ENCODE data around the gene MST1. TPM values are rescaled to one million over a fixed set of nuclear protein-coding genes. Genes with fewer than 3 reads are reported as not detected.

MST1 gene
- total and polyA plus RNA-seq, 8 donors: 17.2 to 150 (median 24.7) TPM

DNA sequence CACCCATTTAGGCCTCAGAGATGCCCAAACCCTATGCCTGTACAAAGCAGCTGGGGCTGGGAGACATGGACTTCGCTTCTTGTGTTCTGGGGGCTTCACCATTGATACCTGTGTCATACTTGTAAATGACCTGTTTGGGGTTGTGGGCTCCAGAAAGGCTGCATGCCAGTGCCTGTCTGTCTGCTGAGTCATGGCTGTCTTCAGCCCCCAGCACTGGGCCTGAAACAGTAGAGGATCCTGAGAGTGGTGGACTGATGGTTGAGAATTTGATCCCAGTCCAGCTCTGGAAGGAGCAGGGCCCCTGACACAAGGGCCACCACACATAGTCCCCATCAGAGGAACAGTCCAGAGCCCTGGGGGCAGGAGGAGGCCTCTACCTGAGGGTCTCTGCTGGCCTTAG is 39.7 kb downstream of the MST1 start:
- no peak for TF ChIP-seq CTCF (IDR thresholded peaks at IDR 0.05)
- ATAC-seq (no peak), DNase-seq (no peak), FAIRE-seq (no peak)
- H3K4me3 ChIP-seq: no peak overlapping the region
- 97 to 100% methylated on average over 1 of the region's 1 CpG for WGBS, 2 donors
- no peaks in the 10 kb centered on the region for H3K27me3 ChIP-seq
- H3K4me1 ChIP-seq: peaks cover 7 to 13% (median 9%) of the 10 kb centered on the region in 3 donors
- no peaks in the 10 kb centered on the region for H3K36me3 ChIP-seq
- no peaks in the 10 kb centered on the region for H3K9me3 ChIP-seq
- intact Hi-C loops (cut with DNase I): no loop called here
- no peak overlapping the region for H3K27ac ChIP-seq

- no peak overlapping the region for H3K4me3 ChIP-seq
- WGBS, 2 donors: 64 to 67% methylated on average over 3 of the region's 3 CpGs
- peak in 1 of 6 donors; percentile 23 for DNase-seq
- peak; percentile 21 to 84 (median 33) for ATAC-seq
- H3K27ac ChIP-seq: peak overlapping the region in 1 of 4 donors; percentile 35
- H3K4me1 ChIP-seq: peaks cover 7 to 13% (median 9%) of the 10 kb centered on the region in 3 donors
- H3K27me3 ChIP-seq: no peaks in the 10 kb centered on the region
- no peak for TF ChIP-seq CTCF (IDR thresholded peaks at IDR 0.05)
- no peaks in the 10 kb centered on the region for H3K36me3 ChIP-seq
- no peak for FAIRE-seq
- no peaks in the 10 kb centered on the region for H3K9me3 ChIP-seq
- intact Hi-C loops (cut with DNase I): no loop called here
Measured at GRCh38 chr3:49648354-49649019, 40.8 kb downstream of the MST1 start.

- ATAC-seq: peak; percentile 71 to 85 (median 84)
- Histone ChIP-seq H3K27ac (peak overlapping the region in 1 of 4 donors; percentile 35), H3K4me3 (no peak overlapping the region), H3K9me3 (no peaks in the 10 kb centered on the region), H3K36me3 (no peaks in the 10 kb centered on the region), H3K4me1 (peaks cover 7 to 13% (median 9%) of the 10 kb centered on the region in 3 donors), H3K27me3 (no peaks in the 10 kb centered on the region)
- 33 to 49% methylated on average over 2 of the region's 2 CpGs for WGBS, 2 donors
- DNase-seq: peak in 2 of 6 donors; percentile 30 to 35
- no peak for FAIRE-seq
- no peak for TF ChIP-seq CTCF (IDR thresholded peaks at IDR 0.05)
- intact Hi-C loops (cut with DNase I): no loop called here
Measured at GRCh38 chr3:49647741-49648140, 41.5 kb downstream of the MST1 start.

- FAIRE-seq (no peak), ATAC-seq (no peak), DNase-seq (no peak)
- H3K27me3 ChIP-seq: no peaks in the 10 kb centered on the region
- H3K4me3 ChIP-seq: no peak overlapping the region
- H3K9me3 ChIP-seq: no peaks in the 10 kb centered on the region
- TF ChIP-seq CTCF (IDR thresholded peaks at IDR 0.05): no peak
- H3K36me3 ChIP-seq: no peaks in the 10 kb centered on the region
- peaks cover 7 to 13% (median 9%) of the 10 kb centered on the region in 3 donors for H3K4me1 ChIP-seq
- 39 to 48% methylated on average over 3 of the region's 3 CpGs for WGBS, 2 donors
- intact Hi-C loops (cut with DNase I): no loop called here
- no peak overlapping the region for H3K27ac ChIP-seq
Measured at GRCh38 chr3:49646236-49646635, 43.0 kb downstream of the MST1 start.

- intact Hi-C loops (cut with DNase I): no loop called here
- no peak for FAIRE-seq
- ATAC-seq: no peak
- Histone ChIP-seq H3K4me3 (no peak overlapping the region), H3K27me3 (no peaks in the 10 kb centered on the region), H3K36me3 (no peaks in the 10 kb centered on the region), H3K4me1 (peaks cover 7 to 13% (median 9%) of the 10 kb centered on the region in 3 donors), H3K9me3 (no peaks in the 10 kb centered on the region), H3K27ac (no peak overlapping the region)
- TF ChIP-seq CTCF (IDR thresholded peaks at IDR 0.05): no peak
- WGBS, 2 donors: 78 to 83% methylated on average over 8 of the region's 8 CpGs
- no peak for DNase-seq
Measured at GRCh38 chr3:49644684-49645083, 44.6 kb downstream of the MST1 start.

Data from pancreas (tissue), 10 donors.